DMS 273 treated with DMSO at 0.1 percent for 48 hours (cell line): ENCODE results near the gene ARHGEF38.
A peak's percentile ranks its signal among the peaks of the same experiment; 100 is the strongest.

Experiments
- DNase-seq: peaks from one replicate; lab custom pipeline; 2025; lab: John Stamatoyannopoulos, UW

Gene ARHGEF38, protein sequence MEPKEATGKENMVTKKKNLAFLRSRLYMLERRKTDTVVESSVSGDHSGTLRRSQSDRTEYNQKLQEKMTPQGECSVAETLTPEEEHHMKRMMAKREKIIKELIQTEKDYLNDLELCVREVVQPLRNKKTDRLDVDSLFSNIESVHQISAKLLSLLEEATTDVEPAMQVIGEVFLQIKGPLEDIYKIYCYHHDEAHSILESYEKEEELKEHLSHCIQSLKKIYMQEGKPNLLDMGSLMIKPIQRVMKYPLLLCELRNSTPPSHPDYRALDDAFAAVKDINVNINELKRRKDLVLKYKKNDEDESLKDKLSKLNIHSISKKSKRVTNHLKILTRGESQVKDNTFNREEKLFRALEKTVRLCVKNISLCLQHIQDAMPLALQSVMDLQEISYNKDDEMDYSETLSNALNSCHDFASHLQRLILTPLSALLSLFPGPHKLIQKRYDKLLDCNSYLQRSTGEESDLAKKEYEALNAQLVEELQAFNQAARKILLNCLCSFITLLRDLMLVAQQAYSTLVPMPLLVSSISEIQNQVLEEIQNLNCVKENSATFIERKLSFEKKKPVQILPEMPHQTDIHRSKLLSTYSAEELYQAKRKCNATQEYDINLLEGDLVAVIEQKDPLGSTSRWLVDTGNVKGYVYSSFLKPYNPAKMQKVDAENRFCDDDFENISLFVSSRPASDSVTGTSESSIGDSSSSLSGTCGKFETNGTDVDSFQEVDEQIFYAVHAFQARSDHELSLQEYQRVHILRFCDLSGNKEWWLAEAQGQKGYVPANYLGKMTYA

GRCh38 chr4:105551965-105552746 lies at the start of gene ARHGEF38:
Gene ARHGEF38, plus strand, starts transcription at chr4:105552620. Its CDS starts 146 bp downstream, at chr4:105552766.
- DNase-seq: no peak

GRCh38 chr4:105503484-105503883 lies 48.9 kb upstream of the ARHGEF38 start:
- no peak for DNase-seq

- no peak for DNase-seq
Measured at GRCh38 chr4:105504744-105505143, 47.7 kb upstream of the ARHGEF38 start.

- DNase-seq: no peak
Measured at GRCh38 chr4:105509291-105509690, 43.1 kb upstream of the ARHGEF38 start.

GRCh38 chr4:105509714-105510113 lies 42.7 kb upstream of the ARHGEF38 start:
- DNase-seq: no peak

- DNase-seq: peak; percentile 25
Measured at GRCh38 chr4:105510245-105510644, 42.2 kb upstream of the ARHGEF38 start.

GRCh38 chr4:105520819-105521790 lies 31.3 kb upstream of the ARHGEF38 start:
- DNase-seq: peak; percentile 4

DNA sequence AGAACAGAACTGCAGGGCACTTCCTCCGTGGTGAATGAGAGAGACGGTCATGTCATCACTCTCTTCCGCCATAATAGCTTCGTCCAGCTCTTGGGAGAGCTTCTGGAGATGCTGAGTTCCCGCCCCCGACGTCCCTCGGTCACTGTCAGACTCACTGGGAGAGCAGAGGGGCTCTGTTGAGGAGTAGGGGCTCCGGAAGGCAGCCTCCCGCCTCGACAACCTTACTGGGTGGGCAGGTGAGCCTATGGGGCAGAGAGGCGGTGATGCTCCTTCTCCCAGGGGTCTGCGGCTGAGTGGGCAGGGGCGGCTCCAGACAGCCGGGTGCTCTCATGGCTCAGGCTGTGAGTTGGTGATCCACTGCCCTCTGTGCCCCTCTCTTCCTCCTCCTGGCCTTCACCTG lies 25.8 kb upstream of the ARHGEF38 start:
- no peak for DNase-seq

DNA sequence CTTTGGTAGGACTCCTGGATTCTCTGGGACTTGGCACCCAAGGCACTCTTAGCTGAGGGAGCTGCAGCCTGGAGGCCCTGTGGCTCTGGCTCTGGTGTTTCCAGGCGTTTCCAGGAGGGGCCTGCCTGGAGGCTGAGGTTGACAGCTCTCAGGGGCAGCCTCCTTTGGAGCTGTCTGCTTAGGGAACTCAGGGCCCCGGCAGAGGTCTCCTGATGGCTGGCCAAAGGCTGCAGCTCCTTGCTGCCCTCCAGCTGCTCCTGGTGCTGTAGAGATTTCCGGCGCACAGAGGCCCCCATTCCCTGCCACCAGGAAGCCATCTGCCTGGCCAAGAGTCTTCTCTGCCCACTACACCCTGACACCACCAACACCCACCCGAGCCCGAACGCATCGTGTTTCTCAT lies 25.3 kb upstream of the ARHGEF38 start:
- no peak for DNase-seq

- DNase-seq: no peak
Measured at GRCh38 chr4:105536601-105537000, 15.8 kb upstream of the ARHGEF38 start.

DNA sequence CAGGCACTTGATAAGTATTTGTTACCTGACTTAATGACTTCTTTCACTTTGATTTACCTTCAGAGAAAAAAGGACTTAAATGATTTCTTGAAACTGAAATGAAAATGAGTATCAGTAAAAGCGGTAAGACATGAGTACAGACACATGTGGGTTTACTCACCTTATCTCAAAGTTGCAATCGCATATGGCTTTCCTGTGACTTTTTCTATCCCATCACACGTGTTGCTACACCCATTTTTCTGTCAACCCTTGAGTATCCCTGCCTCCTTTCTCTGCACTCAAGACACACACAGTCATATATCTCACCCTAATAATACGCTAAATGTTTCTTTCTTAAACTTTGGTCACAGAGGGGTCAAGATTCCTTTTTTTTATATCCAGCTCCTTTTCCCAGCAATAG lies 11.0 kb upstream of the ARHGEF38 start:
- no peak for DNase-seq

- no peak for DNase-seq
Measured at GRCh38 chr4:105542039-105542438, 10.4 kb upstream of the ARHGEF38 start.

DNA sequence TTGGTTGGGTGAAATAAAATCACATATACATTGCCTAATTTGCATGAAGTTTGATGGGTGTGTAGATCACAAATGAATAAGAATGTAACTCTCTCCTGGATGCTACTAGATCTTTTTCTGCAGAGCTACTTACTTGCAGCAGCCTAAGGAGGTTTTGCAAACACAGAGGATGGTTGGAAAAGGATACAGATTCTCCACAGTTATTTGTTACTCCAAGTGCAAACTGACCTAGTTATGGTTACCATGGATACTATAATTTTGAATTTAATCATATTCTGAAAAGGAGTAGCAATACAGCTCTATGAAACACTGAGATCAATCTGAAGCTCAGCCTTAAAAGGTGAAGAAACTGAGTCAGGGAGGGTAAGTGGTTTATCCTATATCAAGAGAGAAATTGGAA lies 9.1 kb upstream of the ARHGEF38 start:
- no peak for DNase-seq

- no peak for DNase-seq
Measured at GRCh38 chr4:105543881-105544280, 8.5 kb upstream of the ARHGEF38 start.

DNA sequence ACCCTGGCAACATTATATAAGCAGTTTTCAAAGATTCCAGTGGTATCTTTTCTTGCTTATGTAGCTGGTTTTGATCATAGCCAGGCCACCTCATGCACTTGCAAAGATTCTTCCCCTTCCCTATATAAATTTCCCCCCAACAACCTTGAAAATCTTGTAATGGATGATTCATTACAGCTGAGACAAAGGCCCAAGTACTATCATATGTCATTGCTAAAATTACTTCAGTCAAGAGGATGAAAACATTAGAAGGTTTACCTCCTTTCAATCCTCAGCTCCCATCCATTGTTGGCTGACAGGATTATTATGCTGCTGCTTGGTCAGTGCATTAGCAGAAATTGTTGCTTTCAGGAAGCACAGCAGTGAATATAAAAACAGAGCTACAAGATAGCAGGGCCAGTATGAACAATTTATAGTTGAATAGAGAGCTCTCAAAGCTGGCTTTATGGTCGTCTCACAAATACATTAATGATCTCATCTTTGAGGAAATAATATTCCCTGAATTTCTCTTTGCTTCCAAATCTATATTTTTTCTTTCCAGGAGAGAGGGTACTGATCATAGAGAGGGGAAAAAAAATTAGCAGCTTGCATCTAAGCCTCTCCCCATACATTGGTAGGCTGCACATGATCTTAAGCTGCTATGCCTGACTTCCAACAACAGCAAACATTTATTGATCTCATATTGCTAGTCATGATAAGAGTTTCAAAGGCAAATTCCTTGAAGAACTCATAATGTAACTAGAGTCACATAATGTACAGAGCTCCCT lies 7.7 kb upstream of the ARHGEF38 start:
- no peak for DNase-seq

GRCh38 chr4:105546086-105546485 lies 6.3 kb upstream of the ARHGEF38 start:
- no peak for DNase-seq

GRCh38 chr4:105547769-105548168 lies 4.7 kb upstream of the ARHGEF38 start:
- DNase-seq: no peak

- DNase-seq: no peak
Measured at GRCh38 chr4:105548483-105548882, 3.9 kb upstream of the ARHGEF38 start.

GRCh38 chr4:105550641-105551040 lies 1.8 kb upstream of the ARHGEF38 start:
- no peak for DNase-seq

DNA sequence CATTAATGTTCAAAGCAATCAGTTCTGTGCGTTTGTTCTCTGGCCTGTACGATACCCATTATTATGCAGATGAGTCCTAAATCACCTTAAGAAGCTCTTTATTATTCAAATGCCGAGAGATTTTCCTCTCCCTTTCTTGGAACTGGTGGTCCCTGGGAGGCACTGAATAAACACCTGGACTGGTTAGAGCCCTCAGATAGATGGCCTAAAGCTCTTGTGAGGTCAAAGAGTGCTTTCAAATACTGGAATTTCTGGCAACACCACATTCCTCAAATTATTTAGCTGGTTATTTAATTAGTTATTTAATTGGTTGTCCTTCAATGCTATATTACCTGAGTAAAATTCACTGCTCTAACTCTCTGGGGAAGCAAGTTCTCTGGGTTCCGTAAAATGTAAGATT lies 3.0 kb downstream of the ARHGEF38 start:
- no peak for DNase-seq

- no peak for DNase-seq
Measured at GRCh38 chr4:105556206-105556605, 3.8 kb downstream of the ARHGEF38 start.
